Endometrium (tissue), 2 donors: ENCODE results near the gene RAB33B.
A peak's percentile ranks its signal among the peaks of the same experiment; 100 is the strongest.
"Not testable (repeated sequence)": the region's sequence is repeated elsewhere in the genome, so short reads cannot be mapped to it uniquely, and the experiment has no call there.

Source experiments
- FAIRE-seq: peaks from 2 replicates; lab custom pipeline; 2012; peaks lifted over from hg19 to GRCh38; lab: Jason Lieb, UNC
- donor health status: control.
- donor health status: control.

The RAB33B gene

DNA sequence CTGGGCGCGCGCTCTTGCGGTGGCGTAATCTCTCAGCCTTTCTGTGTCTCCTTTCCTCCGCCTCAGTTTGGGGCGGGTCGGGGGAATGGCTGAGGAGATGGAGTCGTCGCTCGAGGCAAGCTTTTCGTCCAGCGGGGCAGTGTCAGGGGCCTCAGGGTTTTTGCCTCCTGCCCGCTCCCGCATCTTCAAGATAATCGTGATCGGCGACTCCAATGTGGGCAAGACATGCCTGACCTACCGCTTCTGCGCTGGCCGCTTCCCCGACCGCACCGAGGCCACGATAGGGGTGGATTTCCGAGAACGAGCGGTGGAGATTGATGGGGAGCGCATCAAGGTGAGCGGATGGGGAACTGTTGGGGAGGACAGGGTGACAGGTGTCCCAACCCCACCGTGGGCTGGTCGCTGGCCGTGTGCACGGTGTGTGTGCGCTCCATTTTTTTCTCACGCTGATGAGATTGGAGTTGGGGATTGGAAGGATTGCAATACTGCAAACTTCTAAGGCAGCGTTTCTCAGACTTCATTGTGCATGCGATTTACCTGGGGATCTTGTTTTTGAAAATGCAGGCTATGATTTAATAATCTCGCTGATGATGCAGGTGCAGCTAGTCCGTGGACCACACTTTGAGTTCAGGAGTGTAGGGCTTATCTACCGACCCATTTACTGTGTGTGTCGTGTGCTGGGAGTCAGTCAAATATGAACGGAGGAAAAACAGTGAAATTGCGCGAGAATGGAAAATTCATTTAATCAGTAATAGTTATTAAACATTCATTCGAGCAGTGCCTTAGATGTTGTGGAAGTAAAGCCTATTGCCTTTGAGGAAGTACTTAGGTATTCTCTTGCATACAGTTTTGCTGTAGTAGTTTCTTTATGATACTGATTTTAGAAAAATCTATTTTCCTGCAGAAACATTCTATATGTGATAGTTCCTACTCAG, at the start of gene RAB33B:
Gene RAB33B, plus strand, starts transcription at position 11 of the 935 bp plus-strand sequence. Its CDS starts 75 bp downstream, at position 86.
- FAIRE-seq, result no peak

DNA sequence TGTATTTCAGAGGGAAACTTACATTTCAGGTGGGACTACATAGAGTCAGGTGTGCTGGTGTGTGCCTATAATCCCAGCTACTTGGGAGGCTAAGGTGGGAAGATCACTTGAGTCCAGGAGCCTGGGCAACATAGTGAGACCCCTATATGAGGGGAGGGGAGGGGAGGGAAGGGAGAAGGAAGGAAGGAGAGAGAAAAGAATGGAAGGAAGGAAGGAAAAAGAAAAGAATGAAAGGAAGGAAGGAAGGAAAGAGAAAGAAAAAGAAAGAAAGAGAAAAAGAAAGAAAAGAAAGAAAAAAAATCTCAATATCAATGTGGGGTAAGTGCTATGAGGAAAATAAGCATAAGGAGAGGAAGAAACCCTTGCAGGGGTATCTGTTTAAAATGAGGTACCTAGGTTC, 43.6 kb upstream of the RAB33B start:
- FAIRE-seq, result no peak

DNA sequence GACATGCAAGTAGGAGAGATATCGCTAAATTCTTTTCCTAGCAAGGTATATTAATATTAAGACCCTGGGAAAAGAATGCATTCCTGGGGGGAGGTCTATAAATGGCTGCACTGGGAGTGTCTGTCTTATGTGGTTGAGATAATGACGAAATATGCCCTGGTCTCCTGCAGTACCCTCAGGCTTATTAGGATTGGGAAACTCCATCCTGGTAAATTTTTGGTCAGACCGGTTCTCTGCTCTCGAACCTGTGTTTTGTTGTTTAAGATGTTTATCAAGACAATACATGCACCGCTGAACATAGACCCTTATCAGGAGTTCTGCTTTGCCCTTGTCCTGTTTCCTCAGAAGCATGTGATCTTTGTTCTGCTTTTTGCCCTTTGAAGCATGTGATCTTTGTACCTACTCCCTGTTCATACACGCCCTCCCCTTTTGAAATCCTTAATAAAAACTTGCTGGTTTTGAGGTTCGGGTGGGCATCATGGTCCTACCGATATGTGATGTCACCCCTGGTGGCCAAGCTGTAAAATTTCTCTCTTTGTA, 39.2 kb upstream of the RAB33B start:
- not testable (repeated sequence) for FAIRE-seq

DNA sequence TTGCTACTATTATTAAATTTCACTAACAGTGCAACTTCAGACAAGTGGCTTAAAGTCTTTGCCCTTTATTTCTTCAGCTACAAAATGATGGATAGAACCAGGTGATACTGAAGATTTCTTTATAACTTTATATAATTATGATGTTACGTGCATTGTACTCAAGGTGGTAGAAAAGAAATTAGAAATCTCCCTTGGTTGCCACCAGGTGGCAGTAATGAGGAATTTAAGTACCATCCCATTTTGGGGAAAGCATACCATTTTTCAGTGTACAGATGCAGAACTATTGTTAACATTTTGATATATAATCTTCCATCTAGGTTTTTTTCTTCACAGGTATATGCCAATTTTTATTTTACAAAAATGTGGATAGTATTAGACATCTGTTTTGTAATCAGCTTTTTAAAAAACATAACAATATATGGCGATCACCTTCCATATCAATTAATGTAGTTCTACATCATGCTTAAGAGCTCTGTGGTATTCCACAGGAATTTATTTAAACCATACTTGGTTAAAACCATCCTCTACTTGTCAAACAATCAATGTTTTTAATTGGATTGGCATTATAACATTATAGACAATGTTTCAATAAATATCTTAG, 37.7 kb upstream of the RAB33B start:
- peak; percentile 84 for FAIRE-seq

DNA sequence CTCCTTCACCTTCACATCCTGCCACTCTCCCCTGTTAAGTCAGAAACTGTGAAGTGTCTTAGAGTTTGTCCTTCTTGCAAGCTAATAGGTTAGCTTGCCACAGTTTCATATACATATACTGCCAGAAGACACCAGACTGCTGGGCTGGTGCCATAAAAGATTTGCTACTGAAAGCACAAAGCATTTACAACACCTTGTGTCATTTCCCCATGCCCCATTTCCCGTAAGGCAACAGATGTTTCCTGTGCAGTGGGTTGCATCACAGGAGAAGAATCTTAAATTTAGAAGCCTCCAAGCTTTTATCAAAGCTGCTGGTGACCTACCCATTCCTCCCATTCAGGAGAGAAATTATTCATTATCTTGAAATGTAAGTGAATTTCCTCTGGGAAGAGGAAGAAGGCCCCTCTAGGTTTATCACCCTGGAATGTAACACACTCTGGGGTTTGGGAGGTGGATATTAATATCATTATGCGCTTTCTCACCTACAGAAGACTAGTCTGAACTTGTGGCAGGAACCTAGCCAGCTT, 34.5 kb upstream of the RAB33B start:
- no peak for FAIRE-seq

DNA sequence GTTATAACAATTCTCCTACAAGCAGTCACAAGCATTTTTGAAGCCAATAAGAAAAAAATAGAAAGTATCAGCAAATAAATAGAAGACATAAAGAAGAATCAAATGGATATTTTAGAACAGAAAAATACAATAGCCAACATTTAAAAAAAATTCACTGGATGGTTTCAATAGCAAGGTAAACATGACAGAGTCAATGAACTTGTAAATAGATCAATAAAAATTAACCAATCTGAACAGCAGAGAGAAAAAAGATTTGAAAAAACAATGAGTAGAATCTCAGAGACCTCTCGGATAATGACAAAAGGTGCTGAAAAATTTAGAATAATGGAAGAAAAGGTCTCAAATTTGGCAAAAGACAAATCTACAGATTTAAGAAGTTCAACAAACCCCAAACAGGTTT, 33.3 kb upstream of the RAB33B start:
- FAIRE-seq, result no peak

DNA sequence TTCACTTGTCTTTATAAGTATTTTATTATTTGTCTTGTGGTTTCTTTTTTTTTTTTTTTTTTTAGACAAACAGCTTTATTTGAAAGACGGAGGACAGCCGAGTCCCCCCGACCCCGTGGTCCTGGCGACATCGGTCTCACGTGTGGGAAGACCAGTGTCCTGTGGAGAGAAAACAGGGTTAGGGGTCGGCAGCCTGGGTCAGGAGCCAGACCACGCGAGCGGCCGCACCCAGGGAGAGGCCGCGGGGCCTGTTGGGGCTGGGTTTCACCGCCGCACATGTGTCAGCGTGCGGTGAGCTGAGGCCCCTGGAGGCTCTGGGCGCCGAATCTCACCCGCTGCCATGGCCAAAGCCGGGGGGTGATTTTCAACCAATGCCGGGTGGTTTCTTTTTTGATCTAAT, 17.8 kb upstream of the RAB33B start:
- peak; percentile 91 for FAIRE-seq

DNA sequence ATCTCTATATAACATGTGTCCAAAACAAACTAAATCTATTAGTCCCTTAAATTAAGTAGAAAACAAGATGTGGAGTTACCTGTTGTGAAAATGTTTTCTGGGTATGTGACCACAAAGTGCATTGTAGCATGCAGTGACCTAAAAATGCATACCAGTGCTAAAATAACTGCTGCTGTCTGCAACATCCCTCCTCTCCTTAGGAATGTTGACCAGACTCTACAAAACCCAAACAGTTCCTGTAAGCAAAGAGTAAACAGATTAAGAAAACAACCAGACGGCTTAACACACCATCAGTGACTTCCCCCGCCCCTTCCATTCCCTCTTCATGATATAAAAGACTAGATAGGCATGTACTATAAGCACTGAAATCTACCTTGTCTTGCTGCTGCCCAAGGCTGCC, 15.8 kb upstream of the RAB33B start:
- peak; percentile 79 for FAIRE-seq

DNA sequence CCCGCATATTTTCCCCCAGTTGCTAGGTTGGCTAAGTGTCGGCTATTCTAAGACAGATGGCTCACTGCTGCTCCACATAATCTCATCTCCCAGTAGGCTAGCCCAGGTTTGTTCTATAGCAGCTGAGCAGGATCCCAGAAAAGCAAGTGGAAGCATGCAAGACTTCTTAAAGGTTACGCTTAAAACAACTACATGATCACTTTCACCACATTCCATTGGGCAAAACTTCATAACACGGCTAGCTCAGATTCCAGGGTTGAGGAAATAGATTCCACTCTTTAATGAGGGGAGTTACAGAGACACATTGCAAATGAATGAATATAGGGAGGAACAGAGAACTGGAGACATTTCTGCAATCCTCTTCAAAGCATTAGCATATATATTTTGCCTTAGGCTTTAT, 12.9 kb upstream of the RAB33B start:
- FAIRE-seq, result no peak

DNA sequence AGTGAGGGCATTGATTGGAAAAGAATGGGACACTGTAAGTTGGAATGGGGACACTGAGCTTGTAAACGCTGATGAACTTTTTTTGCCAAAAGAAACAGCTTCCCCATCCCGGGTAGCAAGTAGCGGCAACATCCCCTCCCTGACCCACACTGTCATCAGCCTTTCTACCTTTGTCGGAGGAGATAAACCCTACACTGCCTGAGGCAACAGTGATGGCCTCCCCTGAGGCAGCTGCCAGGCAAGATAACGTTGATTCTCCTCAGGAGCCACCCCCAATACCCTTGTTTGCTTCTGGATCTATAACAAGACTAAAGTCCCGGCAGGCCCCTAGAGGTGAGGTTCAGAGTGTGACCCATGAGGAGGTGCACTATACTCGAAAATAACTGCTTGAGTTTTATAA, 10.3 kb upstream of the RAB33B start:
- FAIRE-seq, result no peak

DNA sequence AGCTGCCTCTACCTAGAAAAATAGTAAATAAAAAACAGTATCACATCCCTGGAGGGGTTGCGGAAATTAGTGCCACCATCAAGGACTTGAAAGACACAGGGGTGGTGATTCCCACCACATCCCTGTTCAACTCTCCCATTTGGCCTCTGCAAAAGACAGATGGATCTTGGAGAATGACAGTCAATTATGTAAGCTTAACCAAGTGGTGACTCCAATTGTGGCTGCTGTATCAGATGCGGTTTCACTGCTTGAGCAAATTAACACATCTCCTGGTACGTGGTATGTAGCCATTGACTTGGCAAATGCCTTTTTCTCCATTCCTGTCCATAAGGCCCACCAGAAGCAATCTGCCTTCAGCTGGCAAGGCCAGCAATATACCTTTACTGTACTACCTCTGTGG, 9.0 kb upstream of the RAB33B start:
- not testable (repeated sequence) for FAIRE-seq

DNA sequence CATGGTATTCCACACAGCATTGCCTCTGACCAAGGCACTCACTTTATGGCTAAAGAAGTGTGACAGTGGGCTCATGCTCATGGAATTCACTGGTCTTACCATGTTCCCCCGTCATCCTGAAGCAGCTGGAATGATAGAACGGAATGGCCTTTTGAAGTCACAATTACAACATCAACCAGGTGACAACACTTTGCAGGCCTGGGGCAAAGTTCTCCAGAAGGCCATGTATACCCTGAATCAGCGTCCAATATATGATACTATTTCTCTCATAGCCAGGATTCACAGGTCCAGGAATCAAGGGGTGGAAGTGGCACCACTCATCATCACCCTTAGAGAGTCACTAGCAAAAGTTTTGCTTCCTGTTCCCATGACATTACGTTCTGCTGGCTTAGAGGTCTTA, 6.8 kb upstream of the RAB33B start:
- FAIRE-seq, result not testable (repeated sequence)

DNA sequence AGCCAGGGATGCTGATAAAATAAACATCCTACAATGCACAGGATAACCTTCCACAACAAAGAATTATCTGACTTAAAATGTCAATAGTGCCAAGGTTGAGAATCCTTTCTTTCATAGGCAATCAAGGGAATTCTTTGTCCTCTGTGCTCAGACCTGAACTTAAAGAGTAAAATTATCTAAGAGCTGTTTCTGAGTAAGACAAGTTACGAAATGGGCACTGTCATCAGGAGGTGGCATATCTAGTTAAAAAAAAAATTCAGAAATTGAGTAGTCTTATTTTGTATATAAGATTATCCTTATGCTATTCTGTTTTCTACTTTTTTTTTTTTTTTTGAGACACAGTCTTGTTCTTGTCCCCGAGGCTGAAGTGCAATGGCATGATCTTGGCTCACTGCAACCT, 3.3 kb upstream of the RAB33B start:
- FAIRE-seq, result no peak

DNA sequence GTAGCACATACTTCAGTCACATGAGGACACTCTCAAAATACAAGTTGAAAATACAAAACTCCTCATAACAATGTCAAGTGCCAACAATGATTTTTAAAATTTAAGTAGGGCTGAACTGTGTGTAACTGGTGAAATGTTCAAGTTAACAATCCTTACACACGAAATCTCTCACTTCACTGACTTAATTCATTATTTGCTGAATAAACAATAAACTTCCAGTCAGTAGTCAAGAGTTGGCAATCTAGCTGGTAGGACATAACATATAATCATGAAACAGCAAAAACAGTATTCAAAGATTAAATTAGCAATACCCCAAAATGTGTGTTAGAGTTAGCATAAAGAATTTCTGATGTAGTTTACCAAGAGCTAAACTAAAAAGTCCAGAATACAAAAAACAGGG, 1.9 kb upstream of the RAB33B start:
- no peak for FAIRE-seq

DNA sequence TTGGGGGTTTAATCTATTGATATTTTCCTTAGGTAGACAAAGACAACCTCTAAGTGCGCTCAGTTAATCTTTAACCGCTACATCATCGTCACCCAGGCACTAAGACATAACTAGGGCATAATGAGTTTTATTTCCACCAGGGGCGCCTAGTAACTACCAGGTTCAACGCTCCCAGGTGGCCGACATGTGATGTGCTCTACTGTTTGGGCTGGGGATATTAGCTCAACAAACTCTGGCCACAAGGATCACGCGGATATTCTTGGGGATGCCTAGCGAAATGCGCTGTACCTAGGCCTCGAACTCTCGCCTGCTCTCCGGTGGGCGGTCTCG, 915 bp upstream of the RAB33B start:
- FAIRE-seq, result no peak

DNA sequence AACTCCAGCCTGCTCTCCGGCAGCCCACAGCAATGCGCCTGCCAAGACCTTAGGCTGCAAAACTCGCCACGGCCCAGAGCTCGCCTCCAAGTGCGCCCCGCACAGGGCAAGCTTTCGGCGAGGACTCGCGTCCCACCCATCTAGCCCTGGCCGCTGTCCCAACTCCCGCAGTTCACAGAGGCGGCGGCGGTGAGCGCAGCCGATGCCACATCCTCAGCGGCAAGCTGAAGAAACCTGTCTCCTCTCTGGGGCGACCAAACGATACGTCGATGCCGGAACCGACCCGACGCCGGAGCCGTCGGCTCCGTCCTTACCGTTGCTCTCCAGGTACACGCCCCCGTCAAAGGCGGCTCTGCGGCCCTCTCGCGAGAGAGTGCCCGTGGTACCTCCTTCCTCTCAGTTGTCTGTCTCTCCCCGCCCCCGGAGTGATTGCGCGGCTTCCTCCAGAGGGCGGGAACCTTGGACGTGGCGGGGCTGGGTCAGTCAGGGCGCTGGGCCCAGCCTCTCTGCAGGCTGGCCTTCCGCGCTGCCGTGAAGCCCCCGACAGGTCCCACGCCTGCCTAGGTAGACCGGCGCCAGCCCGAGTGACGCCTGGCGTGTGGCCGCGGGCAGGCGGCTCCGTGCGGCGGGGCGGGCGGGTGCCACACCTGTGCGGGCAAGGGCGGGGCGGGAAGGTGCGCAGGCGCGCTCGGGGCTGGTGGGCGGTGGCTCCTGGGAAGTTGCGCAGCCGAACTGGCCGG, 380 bp upstream of the RAB33B start:
- FAIRE-seq, result peak; percentile 46

DNA sequence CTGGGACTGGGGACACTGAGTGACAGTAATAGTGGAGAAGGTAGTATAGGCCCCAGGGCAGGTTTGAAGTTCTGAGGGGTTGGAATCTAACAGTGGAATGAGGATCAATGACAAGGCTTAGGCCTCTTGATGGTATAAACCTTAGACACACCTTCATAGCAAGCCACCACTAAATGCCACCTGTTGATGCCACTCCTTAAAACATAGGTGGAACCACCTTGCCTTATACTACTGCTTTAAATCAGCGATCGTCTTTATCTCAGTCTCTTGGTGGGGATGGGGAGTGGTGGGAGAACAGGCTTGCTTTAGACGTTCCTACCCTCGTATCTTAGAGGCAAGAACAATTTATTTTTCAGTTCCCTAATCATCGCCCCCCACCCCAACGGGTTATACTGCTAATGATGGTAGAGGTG, 1.2 kb downstream of the RAB33B start:
- no peak for FAIRE-seq

DNA sequence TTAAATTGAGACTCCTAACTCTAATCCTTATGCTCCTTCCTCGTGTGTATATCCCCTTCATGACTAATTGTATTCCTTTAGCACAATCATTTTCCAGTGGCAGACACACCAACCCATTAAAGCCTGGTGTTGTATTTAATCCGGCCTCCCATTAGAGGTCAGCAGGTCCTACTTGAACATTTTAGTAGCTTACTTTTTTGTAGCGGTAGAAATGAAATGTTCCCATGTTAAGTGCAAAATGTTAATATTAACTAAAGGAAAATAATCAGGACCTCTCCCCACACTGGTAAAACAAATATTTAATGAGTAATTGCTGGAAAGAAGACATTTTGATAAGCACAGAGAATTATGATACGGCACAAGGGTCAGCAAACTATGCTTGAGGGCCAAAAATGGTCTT, 3.4 kb downstream of the RAB33B start:
- FAIRE-seq, result no peak

DNA sequence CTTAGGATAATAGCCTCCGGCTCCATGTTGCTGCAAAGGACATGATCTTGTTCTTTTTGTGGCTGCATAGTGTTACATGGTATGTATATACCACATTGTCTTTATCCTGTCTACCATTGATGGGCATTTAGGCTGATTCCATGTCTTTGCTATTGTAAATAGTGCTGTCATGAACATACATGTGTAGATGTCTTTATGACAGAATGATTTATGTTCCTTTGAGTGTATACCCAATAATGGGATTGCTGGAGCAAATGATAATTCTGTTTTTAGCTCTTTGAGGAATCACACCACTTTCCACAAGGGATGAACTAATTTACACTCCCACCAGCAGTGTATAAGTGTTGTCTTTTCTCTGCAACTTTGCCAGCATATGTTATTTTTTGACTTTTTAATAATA, 4.6 kb downstream of the RAB33B start:
- no peak for FAIRE-seq

DNA sequence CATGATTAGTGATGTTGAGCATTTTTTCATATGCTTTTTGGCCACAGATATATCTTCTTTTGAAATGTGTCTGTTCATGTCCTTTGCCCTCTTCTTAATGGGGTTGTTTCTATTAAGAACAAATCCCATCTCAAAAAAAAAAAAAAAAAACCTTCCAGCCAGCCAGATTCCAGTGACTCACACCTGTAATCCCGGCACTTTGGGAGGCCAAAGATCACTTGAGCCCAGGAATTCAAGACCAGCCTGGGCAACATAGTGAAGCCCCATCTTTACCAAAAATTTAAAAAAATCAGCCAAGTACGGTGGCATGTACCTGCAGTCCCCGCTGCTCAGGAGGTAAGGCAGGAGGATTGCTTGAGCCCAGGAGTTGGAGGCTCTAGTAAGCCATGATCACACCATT, 5.1 kb downstream of the RAB33B start:
- FAIRE-seq, result no peak

DNA sequence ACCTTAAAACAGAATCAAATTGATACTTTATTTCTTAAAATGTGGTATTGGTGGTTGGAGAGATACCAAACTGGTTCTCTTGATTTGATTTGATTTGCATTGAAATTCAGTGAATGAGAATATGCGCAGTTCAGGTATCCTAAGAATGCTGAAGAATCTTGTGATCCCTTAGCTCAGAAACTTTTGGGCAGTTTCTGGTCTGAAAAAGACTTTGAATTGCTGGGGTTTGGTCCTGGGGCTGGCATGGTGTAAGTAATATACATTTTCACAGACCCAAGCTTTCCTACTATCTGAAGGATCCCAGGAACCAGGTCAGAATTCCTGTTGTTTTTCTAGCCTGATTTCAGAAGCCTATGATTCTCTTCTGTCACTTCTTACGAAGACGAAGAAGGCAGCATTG, 6.6 kb downstream of the RAB33B start:
- FAIRE-seq, result no peak

DNA sequence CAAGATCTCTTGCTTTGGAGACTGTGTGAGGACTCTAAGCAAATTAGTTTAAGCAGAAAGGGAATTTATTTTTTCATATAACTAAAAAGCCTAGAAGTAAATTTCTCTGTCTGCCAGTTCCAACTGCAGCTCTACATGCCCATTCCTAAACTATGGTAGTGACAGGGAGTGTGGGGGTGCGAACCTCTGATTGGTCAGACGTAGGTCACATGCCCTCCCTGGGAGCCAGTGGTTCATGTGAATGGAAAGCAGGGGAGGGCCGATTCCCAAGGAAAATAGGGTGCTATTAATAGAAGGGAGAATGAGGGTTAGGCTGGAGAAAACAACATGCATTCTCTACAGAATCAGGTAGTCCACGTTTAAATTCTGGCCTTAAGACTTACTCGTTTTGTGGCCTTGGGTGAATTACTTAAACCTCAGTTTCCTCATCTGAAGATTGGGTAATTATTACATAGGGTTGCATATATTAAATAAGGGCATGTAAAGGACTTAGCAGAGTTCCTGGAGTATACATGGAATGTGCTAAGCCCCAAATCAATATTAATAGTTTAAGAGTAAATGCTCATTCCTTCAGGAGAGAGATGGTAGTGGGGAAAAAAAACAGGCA, 7.2 kb downstream of the RAB33B start:
- no peak for FAIRE-seq
